Iris pigment epithelial cell (primary cell): Measurements from ENCODE around the gene EXOC4.
"Not testable (repeated sequence)": the region's sequence is repeated elsewhere in the genome, so short reads cannot be mapped to it uniquely, and the experiment has no call there.

Experiments used
- DNase-seq: peaks from one replicate; pipeline ENCODE4 v3.0.0-alpha.2; 2011; ENCODE audit warnings: low read depth

The EXOC4 gene

DNA sequence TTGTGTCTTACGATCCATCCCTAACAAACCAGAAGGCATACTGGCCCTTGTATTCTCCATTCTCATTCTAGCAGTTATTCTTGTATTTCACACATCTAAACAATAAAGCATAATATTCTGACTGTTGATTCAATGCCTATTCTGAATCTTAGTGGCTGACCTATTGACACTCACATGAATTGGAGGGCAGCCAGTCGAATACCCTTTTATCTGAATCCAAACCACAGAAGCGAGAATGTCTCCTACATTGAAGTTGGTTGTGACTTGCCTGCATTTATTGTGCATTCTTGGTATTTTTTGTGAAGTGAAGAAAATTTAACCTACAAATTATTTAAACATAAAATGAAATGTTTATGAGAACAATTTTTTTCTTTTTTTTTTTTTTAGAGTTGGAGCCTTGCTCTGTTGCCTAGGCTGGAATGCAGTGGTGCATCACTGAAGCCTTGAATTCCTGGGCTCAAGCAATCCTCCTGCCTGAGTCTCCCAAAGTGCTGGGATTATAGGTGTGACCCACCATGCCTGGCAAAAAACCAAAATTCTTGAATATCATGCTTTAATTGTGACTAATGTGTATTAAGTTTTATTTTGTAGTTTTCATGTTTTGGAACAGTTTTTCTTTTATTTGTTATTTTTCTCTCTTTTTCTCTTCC, 22.7 kb downstream of the EXOC4 start:
- DNase-seq: peak; percentile 73

GRCh38 chr7:133278975-133279374, 26.1 kb downstream of the EXOC4 start:
- DNase-seq: not testable (repeated sequence)

DNA sequence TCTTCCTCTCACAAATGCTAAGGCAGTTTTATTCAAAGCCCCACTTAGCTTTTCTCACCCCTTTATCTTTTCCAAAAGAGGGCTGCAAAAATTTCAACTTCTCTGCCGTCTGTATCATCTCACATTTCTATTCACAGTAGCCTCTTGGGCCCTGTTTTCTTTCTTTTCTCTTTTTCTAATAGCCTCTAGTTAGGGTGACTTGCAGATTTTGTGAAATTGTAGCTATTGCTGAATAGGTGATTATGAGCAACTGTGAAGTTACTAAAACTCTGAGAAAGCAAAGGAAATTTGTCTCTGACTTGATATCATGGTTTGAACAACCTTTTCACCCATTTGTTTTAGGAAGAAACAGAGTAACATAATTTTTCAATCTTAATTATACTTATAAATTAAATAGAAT, 29.2 kb downstream of the EXOC4 start:
- DNase-seq: no peak

GRCh38 chr7:133284092-133284491, 31.2 kb downstream of the EXOC4 start:
- no peak for DNase-seq

- DNase-seq: no peak
Measured at GRCh38 chr7:133288970-133289369, 36.1 kb downstream of the EXOC4 start.

- peak; percentile 69 for DNase-seq
Measured at GRCh38 chr7:133290041-133290440, 37.2 kb downstream of the EXOC4 start.

GRCh38 chr7:133290676-133291333, 37.9 kb downstream of the EXOC4 start:
- DNase-seq: no peak

DNA sequence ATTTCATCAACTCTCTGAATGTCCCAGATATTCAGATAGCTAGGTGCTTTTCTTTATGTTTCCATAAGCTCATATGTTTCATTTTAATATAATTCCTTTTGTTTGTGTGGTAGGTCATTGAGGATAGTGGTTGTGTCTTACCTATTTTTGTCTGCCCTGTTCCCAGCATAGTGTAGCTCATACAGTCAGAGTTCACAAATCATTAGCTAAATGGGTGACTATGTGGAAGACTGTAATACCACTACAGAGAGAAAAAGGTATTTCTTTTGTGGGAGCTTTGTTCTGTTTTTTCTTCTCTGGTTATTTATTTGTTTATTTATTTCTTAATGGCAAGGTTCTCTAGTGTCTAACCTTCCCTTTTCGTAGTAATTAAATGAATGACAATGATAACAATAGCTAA, 39.8 kb downstream of the EXOC4 start:
- DNase-seq: no peak

- no peak for DNase-seq
Measured at GRCh38 chr7:133293384-133294160, 40.7 kb downstream of the EXOC4 start.

DNA sequence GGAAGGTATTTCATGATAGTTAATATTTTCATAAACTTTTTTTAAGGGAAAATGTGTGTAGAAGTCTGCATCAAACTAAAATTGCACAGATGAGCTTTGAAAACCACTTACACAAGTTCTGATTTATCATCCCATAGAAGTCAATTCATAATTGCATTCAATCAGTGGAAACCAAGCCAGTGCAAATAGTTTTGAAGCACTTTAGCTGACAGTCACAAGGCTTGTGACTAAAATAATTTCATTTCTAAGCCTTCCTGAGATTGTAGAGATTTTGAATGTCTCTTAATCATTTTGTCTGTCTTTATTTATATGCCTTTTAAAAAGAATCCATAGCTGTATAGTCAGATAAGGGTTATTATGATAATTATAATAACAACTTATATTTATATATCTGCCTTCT, 41.4 kb downstream of the EXOC4 start:
- no peak for DNase-seq

GRCh38 chr7:133295484-133295883, 42.6 kb downstream of the EXOC4 start:
- DNase-seq: no peak

DNA sequence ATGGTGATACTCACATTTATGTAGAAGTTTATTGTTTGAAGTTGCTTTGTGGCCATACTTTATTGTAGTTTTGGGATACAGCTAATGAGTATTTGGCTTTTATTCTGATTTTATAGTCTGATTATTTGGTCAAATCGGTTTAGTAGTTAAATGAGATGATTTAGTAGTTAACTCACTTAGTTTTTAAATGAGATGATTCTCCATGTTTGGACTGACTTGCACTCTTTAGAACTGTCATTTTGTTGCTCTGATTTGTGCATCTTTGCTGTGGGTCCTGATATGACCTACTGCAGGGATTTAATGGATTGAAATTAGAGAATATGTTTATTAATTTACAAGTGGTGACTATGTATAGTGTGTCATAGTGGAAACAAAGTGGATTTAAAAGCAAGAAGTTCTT, 44.2 kb downstream of the EXOC4 start:
- no peak for DNase-seq

DNA sequence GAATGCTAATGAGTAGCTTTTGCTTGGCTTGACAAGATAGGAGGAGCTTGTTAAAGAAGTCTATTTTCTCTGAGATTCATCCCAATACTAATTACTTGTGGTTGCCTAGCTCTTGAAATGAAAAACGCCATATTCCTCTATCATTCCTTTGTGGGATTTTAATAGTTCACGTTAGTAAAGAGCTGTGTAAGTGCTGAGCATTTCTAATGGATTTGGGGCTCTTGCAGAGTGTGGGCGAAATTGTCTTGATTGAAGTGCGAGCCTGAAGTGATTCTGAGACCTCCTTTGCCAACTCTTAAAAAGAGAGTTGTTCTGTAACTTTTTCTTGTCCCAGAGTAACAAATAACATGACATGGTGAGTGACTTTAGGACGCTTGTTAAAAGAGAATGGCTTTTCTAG, 45.2 kb downstream of the EXOC4 start:
- no peak for DNase-seq

DNA sequence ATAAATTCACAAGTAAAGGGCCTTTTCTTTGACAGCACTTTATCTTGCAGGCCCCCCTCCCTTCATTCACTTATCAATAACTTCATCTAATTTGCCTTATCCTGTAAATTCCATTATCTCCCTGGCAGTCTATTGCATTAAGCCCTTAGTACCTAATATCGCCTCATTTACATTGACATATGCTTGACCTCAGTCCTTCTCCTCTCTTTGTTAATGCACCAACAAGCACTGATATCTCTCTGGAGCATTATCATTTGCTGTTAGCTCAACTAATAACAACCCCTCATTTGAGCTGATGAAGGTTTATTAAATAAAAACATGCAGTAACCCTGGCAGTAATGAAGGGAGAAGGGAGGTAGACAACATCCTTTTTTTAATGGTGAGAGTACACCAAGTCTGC, 46.8 kb downstream of the EXOC4 start:
- DNase-seq: no peak

GRCh38 chr7:133300088-133300487, 47.2 kb downstream of the EXOC4 start:
- DNase-seq: no peak

- DNase-seq: peak; percentile 58
Measured at GRCh38 chr7:133300811-133301210, 47.9 kb downstream of the EXOC4 start.

GRCh38 chr7:133301444-133301843, 48.6 kb downstream of the EXOC4 start:
- DNase-seq: no peak

DNA sequence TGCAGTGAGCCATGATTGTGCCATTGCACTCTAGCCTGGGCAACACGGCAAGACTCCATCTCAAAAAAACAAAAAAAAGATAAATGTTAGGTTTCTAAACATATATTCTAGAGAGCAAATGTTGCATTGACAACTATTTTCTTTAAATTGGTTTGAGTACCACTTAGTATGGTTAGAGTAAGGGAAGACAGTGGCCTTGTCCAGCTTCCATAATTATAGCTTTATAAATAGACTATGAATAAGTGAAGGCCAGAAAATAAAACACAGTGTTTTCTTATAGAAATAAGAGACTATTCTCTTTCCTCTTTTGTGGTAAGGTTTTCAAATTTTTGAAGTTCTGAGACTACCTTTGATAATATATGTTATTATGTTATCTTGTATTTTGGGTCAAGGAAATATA, 50.5 kb downstream of the EXOC4 start:
- no peak for DNase-seq

GRCh38 chr7:133303931-133304330, 51.1 kb downstream of the EXOC4 start:
- DNase-seq: no peak

DNA sequence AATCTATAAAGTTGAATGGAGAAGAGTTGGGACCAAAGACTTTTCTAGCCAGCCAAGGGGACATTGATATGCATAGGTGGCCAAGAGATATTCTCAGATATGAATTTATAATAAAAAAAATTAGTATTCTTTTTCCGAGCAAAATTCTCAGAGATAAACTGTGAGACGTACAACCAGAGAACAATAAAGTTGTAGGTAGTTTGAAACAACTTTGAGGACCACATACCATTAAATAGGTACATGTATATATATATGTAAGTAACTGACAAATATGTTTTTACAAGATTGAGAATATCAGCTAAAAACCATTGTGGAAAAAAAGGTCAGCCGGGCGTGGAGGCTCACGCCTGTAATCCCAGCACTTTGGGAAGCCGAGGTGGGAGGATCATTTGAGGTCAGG, 56.5 kb downstream of the EXOC4 start:
- no peak for DNase-seq

GRCh38 chr7:133310232-133310862, 57.5 kb downstream of the EXOC4 start:
- DNase-seq: peak; percentile 62

DNA sequence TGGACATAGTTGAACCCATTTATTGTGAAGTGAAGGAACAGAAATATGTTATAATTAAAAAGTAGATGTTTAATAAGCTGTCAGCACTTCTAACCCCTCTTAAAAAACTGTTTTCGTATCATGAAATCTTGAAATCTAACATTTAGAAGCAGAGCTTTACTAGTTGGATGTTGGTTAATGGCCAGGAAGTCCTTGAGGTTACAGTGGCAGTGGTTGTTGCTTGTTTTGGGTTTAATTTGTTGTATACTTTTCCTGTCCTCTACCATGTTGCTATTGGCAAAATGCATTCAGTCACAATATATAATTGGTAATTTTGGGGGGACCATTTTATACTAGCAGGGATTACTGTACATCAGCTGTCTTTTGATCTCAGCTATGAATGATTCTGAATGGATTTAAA, 60.7 kb downstream of the EXOC4 start:
- DNase-seq: no peak

DNA sequence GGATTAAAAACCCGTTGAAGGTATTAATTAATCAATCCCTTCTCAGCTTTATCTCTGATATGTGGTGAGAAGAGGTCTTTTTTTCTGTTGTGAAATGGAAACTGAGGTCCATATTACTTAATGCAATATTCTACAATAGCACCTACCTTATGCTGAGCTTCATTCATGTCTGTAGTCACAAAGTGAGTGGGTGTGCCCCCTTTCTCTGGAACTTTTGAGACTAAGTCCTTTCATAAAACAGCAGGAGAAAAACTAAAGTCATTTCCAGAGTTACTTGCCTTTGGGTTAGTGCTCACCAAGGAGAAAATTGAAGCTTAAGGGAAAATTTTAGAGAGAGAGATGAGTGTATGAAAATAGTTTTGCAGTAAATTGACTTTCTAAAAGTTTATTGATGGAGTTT, 61.2 kb downstream of the EXOC4 start:
- no peak for DNase-seq
